HEK293T (cell line): Measurements from ENCODE around the gene PTCHD1.

Source experiments
- BHLHE40 ChIP-seq: fragments of 450-650 bp; IDR thresholded peaks from 2 replicates; pipeline ENCODE4 v1.6.1; 2016; ENCODE audit warnings: mild to moderate bottlenecking, moderate library complexity, borderline replicate concordance
- ELF4 ChIP-seq: fragments of 450-650 bp; IDR thresholded peaks from 2 replicates; pipeline ENCODE4 v1.6.1; 2017; ENCODE audit warnings: antibody characterized with exemption
- FOXA1 ChIP-seq: fragments of 450-650 bp; IDR thresholded peaks from 2 replicates; pipeline ENCODE4 v1.6.1; 2016; ENCODE audit warnings: mild to moderate bottlenecking
- FOXK2 ChIP-seq: fragments of 450-650 bp; IDR thresholded peaks from 2 replicates; pipeline ENCODE4 v1.6.1; 2016; ENCODE audit warnings: mild to moderate bottlenecking
- FOXM1 ChIP-seq: fragments of 450-650 bp; IDR thresholded peaks from 2 replicates; pipeline ENCODE4 v1.6.1; 2017; ENCODE audit warnings: mild to moderate bottlenecking, borderline replicate concordance
- HDGF ChIP-seq: fragments of 450-650 bp; IDR thresholded peaks from 2 replicates; pipeline ENCODE4 v1.6.1; 2017; ENCODE audit warnings: antibody characterized with exemption, borderline replicate concordance
- L3MBTL2 ChIP-seq: fragments of 450-650 bp; conservative IDR thresholded peaks from 2 replicates; pipeline ENCODE4 v1.6.1; 2016; ENCODE audit warnings: mild to moderate bottlenecking
- NFRKB ChIP-seq: fragments of 450-650 bp; IDR thresholded peaks from 2 replicates; pipeline ENCODE4 v1.6.1; 2016; ENCODE audit warnings: mild to moderate bottlenecking, moderate library complexity
- SP1 ChIP-seq: fragments of 450-650 bp; IDR thresholded peaks from 2 replicates; pipeline ENCODE4 v1.6.1; 2017
- SUZ12 ChIP-seq: fragments of 450-650 bp; IDR thresholded peaks from 2 replicates; pipeline ENCODE4 v1.6.1; 2016; ENCODE audit warnings: mild to moderate bottlenecking
- TARDBP ChIP-seq: fragments of 450-650 bp; IDR thresholded peaks from 2 replicates; pipeline ENCODE4 v1.6.1; 2016
- ZNF384 ChIP-seq: fragments of 450-650 bp; IDR thresholded peaks from 2 replicates; pipeline ENCODE4 v1.6.1; 2016
- TF ChIP-seq, protein P1 (sequence below): fragments of 450-650 bp; IDR thresholded peaks from 2 replicates; pipeline ENCODE4 v1.6.1; 2016

DNA sequence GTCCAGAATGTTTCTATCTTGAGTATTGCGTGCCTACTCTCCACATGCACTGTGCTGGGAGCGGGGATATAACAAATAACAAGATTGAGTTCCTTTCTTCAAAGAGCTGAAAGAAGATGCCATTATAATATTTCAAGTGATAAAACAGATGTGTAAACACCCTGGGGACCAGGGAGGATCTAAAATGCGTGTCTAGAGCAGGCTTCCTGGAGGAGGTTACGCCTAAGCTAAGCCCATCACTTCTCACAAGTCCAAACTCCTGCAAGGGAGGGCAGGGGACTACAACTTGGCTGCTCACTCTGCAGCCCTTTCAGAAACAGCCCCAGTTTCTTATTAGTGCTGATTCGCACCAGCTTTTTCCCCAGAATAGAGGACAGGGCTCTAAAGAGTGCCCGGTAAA, 21.5 kb downstream of the PTCHD1 start:
- TF ChIP-seq NFRKB (no peak), TARDBP (no peak), HDGF (no peak), FOXA1 (no peak), SP1 (no peak), SUZ12 (no peak), ELF4 (no peak), BHLHE40 (no peak), FOXK2 (no peak), ZNF384 (no peak), L3MBTL2 (no peak), FOXM1 (no peak)
- TF ChIP-seq, protein P1, sequence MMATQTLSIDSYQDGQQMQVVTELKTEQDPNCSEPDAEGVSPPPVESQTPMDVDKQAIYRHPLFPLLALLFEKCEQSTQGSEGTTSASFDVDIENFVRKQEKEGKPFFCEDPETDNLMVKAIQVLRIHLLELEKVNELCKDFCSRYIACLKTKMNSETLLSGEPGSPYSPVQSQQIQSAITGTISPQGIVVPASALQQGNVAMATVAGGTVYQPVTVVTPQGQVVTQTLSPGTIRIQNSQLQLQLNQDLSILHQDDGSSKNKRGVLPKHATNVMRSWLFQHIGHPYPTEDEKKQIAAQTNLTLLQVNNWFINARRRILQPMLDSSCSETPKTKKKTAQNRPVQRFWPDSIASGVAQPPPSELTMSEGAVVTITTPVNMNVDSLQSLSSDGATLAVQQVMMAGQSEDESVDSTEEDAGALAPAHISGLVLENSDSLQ, result no peak
